Bone marrow (tissue), 2 donors: ENCODE data around the gene BNIP1.

ENCODE experiments used
- DNase-seq, 2 donors: peaks; one replicate each; lab custom pipeline; 2025; lab: John Stamatoyannopoulos, UW

BNIP1 gene

DNA sequence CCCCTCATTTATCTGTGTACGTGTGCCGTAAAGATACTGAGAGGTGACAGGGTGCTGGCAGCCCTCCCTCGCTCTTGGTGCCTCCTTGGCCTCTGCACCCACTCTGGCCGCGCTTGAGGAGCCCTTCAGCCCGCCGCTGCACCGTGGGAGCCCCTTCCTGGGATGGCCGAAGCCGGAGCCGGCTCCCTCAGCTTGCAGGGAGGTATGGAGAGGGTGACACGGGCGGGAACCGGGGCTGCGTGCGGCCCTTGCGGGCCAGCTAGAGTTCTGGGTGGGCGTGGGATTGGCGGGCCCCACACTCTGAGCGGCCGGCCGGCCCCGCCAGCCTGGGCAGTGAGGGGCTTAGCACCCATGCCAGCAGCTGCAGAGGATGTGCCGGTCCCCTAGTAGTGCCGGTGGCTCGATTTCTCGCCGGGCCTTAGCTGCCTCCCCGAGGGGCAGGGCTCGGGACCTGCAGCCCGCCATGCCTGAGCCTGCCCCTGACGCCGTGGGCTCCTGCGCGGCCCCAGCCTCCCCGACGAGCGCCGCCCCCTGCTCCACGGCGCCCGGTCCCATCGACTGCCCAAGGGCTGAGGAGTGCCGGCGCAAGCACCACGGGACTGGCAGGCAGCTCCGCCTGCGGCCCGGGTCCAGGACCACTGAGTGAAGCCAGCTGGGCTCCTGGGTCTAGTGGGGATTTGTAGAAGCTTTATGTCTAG, 69.1 kb downstream of the BNIP1 start:
- no peak for DNase-seq
